ENCODE results near the gene PNPLA1.

DNA sequence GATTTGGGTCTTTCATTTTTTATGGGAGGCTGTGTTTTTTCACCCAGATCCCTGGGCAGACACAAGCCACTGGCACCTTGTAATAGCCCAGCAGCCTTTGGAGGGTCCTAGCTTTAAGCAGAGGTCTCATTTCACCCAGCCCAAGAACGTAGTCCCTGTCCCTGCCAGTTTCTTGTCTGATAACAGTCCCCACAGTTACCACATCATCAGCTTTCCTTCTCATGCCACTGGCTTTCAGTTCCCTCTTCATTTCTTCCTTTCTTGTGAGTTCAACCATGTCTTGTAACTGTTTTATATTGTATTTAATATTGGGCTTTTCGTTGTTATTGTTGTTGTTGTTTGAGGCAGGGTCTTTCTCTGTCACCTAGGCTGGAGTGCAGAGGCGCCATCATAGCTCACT lies 10.6 kb downstream of the PNPLA1 start:
- TF ChIP-seq GATA2 (IDR thresholded peaks at IDR 0.05; ENCODE audit: low read depth, low read length) = no peak
- TF ChIP-seq GATA3 (IDR thresholded peaks at IDR 0.05; ENCODE audit: low read depth, low read length) = no peak

Data from SH-SY5Y (cell line).